Activated CD4-positive, alpha-beta memory T cell treated with anti-CD3 and anti-CD28 coated beads, Interleukin-2, amount 10 ng/mL, durations not matched to agents 7 days and 5 days (primary cell): ENCODE results near the gene TECPR2. TPM values are rescaled to one million over a fixed set of nuclear protein-coding genes. Genes with fewer than 3 reads are reported as not detected.
"Not testable (repeated sequence)": the region's sequence is repeated elsewhere in the genome, so short reads cannot be mapped to it uniquely, and the experiment has no call there.

Source experiments
- CTCF ChIA-PET: fragments of 350-600 bp; sonication (Branson Sonifier 250); formaldehyde crosslinking; loops from one replicate; lab custom pipeline; 2021; ENCODE audit warnings: antibody characterized with exemption, inconsistent platforms; lab: Charles Lee
- POLR2A ChIA-PET: fragments of 350-600 bp; sonication (Branson Sonifier 250); formaldehyde crosslinking; loops from one replicate; lab custom pipeline; 2021; ENCODE audit warnings: antibody characterized with exemption; lab: Charles Lee
- DNase-seq: peaks from one replicate; pipeline ENCODE4 v3.0.0-alpha.2; 2020
- H3K27ac Mint-ChIP-seq: one replicate; pipeline ENCODE4 v1.8.0; 2021; ENCODE audit warnings: mild to moderate bottlenecking, mixed read lengths
- H3K27me3 Mint-ChIP-seq: one replicate; pipeline ENCODE4 v1.8.0; 2021; ENCODE audit warnings: mixed read lengths
- H3K36me3 Mint-ChIP-seq: one replicate; pipeline ENCODE4 v1.8.0; 2021; ENCODE audit warnings: low read depth, mixed read lengths
- H3K4me1 Mint-ChIP-seq: one replicate; pipeline ENCODE4 v1.8.0; 2021; ENCODE audit warnings: mixed read lengths
- H3K4me3 Mint-ChIP-seq: one replicate; pipeline ENCODE4 v1.8.0; 2021; ENCODE audit warnings: mild to moderate bottlenecking, mixed read lengths
- H3K9me3 Mint-ChIP-seq: one replicate; pipeline ENCODE4 v1.8.0; 2021; ENCODE audit warnings: mixed read lengths
- total RNA-seq, 2 experiments: library from RNA; stranded (reverse); gene quantifications; one replicate each; pipeline ENCODE4 v1.2.3, GENCODE V29; 2021

The TECPR2 gene
- total RNA-seq, 2 experiments from 2014 or later: 12.3 to 12.5 TPM

DNA sequence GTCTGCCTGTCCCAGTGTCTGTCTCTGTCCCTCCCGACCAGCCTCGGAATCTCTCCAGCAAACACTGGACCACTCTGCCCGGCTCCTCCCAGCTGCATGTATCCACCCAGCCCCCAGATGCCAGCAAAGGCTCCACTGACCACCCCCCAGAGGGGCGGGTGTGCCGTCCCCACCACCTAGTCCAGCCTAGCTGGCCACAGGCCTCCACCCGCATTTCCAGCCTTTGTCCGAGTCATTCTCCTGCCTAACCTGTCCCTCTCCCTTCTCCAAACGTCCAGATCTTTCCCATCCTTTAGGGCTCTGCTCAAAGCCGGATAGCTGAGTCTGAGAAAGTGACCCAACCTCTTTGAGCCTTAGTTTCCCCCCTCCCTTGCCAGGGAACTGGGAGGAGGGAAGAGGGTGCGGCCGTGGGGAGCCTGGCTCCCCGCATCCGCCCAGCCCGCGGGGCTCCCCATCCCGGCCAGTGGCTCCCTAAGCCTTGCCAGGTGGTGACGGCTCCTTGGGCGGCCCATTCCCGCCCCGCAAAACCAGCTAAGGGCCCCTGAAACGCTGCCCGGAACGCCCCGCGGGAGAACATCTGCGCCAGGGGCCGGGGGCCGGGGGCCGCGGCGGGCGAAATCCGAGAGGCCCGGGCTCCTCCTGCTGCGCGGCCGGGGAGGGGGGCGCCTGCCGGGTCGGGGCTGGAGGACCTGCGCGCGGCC is 181.5 kb downstream of the TECPR2 start:
- peak overlapping the region; percentile 17 for H3K4me3 Mint-ChIP-seq
- CTCF ChIA-PET: no interaction called here
- no peaks in the 10 kb centered on the region for H3K9me3 Mint-ChIP-seq
- no peaks in the 10 kb centered on the region for H3K36me3 Mint-ChIP-seq
- DNase-seq: no peak
- H3K27me3 Mint-ChIP-seq: peaks cover 42% of the 10 kb centered on the region
- H3K4me1 Mint-ChIP-seq: peaks cover 10% of the 10 kb centered on the region
- POLR2A ChIA-PET: interaction anchor here (0.6 to 1.0 kb wide), 3 partner anchors 12 to 94 kb away, joined by 3 read pairs; no protein-coding TSS in a partner anchor
- no peak overlapping the region for H3K27ac Mint-ChIP-seq

DNA sequence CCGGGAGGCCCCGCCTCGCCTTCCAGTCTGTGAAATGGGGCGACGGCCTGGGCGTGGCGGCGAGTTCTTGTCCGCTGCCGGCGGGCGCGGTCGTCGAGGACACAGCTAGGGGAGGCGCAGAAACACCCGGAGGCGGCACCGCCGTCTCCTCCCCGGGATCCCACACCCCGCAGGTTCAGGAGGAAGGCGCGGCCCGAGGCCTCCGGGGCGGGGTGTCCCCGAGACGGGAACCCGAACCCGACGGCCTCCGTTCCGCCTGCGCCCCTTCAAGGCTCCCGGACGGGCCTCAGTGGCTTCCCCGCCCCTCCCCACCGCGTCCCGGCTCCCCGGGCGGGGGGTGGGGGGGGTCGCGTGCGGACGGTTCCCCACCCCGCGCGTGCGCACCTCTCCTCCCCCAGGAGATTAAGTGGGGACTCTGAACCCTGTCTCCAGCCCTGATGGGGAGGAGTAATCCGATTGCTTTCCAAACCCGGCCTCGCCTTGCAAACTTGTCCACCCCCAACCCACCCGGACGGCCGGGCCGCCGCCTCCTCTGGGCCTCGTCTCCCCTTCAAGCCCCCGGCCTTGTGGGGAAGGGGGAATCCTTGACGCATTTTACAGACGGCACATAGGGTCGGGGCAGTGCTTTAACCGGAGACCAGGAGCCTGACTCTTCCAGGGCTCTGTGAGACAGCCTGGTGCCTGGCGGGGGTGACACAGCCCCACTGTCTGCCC is 182.2 kb downstream of the TECPR2 start:
- H3K36me3 Mint-ChIP-seq: no peaks in the 10 kb centered on the region
- CTCF ChIA-PET: no interaction called here
- H3K9me3 Mint-ChIP-seq: no peaks in the 10 kb centered on the region
- POLR2A ChIA-PET: no interaction called here
- DNase-seq: peak; percentile 57
- H3K27me3 Mint-ChIP-seq: peaks cover 42% of the 10 kb centered on the region
- H3K4me3 Mint-ChIP-seq: no peak overlapping the region
- H3K27ac Mint-ChIP-seq: no peak overlapping the region
- H3K4me1 Mint-ChIP-seq: peaks cover 10% of the 10 kb centered on the region

DNA sequence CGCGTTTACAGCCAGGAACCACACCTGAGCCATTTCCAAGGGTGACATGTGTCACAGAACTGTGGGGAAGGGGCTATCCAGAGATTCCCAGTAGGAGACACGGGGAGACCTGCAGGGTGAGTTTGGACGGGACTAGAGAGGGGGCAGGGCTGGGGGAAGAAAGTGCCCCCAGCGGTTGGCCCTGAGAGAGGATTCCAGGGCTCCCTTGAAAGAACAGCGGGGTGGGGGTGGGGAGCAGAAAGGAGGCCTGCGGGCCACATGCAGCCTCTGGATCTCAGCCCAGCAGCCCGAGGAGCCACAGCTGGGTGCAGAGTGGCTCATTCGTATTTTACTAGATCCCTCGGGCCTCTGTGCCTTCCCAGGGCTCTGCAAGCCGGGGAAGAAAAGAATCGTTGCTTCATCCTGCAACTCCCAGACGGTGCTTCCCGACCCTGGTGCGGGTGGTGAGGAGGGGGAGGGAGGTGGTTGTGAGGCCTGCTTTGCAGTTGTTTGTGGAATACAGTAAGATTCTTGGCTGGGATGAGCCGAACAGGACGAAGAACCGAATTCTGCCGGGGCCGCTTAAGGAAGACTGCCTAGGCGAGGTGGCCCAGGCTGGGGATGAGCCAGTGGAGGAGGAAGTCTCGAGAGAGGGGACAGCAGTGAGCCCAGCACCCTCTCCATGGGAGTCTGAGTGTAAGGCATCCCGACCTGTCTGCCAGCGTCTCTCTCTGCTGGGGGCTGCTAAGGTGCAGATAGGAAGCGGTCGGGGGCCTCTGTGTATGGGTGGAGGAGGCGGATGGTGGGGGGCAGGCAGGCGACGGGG is 182.9 kb downstream of the TECPR2 start:
- no peak overlapping the region for H3K4me3 Mint-ChIP-seq
- CTCF ChIA-PET: no interaction called here
- no peaks in the 10 kb centered on the region for H3K36me3 Mint-ChIP-seq

DNA sequence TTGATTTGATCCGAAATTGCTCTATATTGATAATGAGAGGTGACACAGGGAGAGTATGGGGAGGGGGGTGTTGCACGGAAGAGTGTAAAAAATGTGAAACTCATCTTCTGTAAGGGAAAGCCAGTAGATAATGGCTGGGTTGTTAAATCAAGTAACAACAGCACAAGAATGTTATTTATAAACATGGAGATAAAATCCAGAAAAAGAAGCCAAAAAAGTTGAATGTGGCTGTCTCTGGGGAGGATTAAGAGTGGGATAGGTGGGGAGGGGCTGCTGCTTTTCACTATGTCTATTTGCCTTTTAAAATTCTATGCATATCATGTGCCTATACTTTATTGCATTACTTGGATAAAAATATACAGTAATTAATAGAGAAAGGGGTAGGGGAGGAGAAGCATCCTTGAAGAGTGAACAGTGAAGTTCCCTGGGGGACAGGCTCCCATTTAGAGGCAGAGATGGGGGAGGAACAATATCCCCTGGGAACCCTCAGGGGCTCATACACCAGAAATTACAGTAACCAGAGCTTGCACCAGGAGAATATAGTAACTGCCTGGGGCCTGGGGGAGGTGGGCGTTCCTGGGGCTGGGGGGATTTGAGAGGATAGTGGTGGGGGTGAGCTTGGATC is 186.0 kb downstream of the TECPR2 start:
- no peak overlapping the region for H3K27ac Mint-ChIP-seq
- H3K9me3 Mint-ChIP-seq: no peaks in the 10 kb centered on the region
- peaks cover 8% of the 10 kb centered on the region for H3K4me1 Mint-ChIP-seq
- DNase-seq: no peak
- ChIA-PET CTCF (interaction anchor here (0.7 to 2.2 kb wide), 3 partner anchors 20 to 137 kb away, joined by 3 to 7 read pairs (median 3); no protein-coding TSS in a partner anchor), POLR2A (no interaction called here)
- H3K27me3 Mint-ChIP-seq: peaks cover 36% of the 10 kb centered on the region
- H3K4me3 Mint-ChIP-seq: no peak overlapping the region
- no peaks in the 10 kb centered on the region for H3K36me3 Mint-ChIP-seq

More for the DNA sequence above, 182.9 kb downstream of the TECPR2 start:
- Mint-ChIP-seq H3K27me3 (peaks cover 45% of the 10 kb centered on the region), H3K27ac (no peak overlapping the region), H3K9me3 (no peaks in the 10 kb centered on the region), H3K4me1 (peaks cover 10% of the 10 kb centered on the region)
- POLR2A ChIA-PET: no interaction called here
- no peak for DNase-seq

DNA sequence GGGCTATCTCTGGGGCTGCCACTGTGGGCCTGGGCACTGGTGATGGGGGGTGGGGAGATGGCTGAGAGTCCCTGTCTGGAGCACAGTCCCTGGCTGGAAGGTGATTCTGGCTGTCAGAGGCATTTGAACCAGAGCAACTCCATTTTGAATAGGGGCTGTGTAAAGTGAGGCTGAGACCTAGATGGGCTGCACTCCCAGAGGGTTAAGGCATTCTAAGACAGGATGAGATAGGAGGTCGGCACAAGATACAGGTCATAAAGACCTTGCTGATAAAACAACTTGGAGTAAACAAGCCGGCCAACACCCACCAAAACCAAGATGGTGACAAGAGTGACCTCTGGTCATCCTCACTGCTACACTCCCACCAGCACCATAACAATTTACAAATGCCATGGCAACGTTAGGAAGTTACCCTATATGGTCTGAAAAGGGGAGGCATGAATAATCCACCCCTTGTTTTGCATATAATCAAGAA is 188.2 kb downstream of the TECPR2 start:
- CTCF ChIA-PET, H3K4me1 Mint-ChIP-seq, DNase-seq, H3K4me3 Mint-ChIP-seq, H3K9me3 Mint-ChIP-seq, POLR2A ChIA-PET, H3K27ac Mint-ChIP-seq, H3K36me3 Mint-ChIP-seq: not testable (repeated sequence)
- peaks cover 22% of the 10 kb centered on the region for H3K27me3 Mint-ChIP-seq

Other genes starting within 250 kb of the TECPR2 start
- 10 to 100 TPM; 28.3 to 31.9 TPM for gene WDR20, start 223.0 kb upstream of the TECPR2 start, total RNA-seq
- 1 to 10 TPM in 1 of 2 experiments, under 1 TPM in 1; 0.88 to 1.4 TPM for gene MOK, start 57.8 kb upstream of the TECPR2 start, total RNA-seq
- gene ZNF839, start 43.2 kb upstream of the TECPR2 start, total RNA-seq: 10 to 100 TPM; 15.1 to 15.3 TPM
- gene CINP, start 51 bp upstream of the TECPR2 start, total RNA-seq: 10 to 100 TPM; 27.3 to 29.8 TPM
- gene ANKRD9, start 146.8 kb downstream of the TECPR2 start, total RNA-seq: 10 to 100 TPM; 11.2 to 12.3 TPM
- gene RCOR1, start 229.7 kb downstream of the TECPR2 start, total RNA-seq: 10 to 100 TPM; 22.1 to 23.4 TPM